Measurements from ENCODE around the gene LRRC15.
A peak's percentile ranks its signal among the peaks of the same experiment; 100 is the strongest.

LRRC15 gene

GRCh38 chr3:194357681-194358080 lies 11.9 kb downstream of the LRRC15 start:
- no peak for DNase-seq

GRCh38 chr3:194355379-194355778 lies 14.2 kb downstream of the LRRC15 start:
- no peak for DNase-seq

- DNase-seq: no peak
Observed at GRCh38 chr3:194354315-194354714, 15.2 kb downstream of the LRRC15 start.

GRCh38 chr3:194352667-194353246 lies 16.8 kb downstream of the LRRC15 start:
- no peak for DNase-seq

- DNase-seq: no peak
Observed at GRCh38 chr3:194351952-194352536, 17.5 kb downstream of the LRRC15 start.

- DNase-seq: no peak
Observed at GRCh38 chr3:194351080-194351672, 18.4 kb downstream of the LRRC15 start, which contains the start of gene CPN2. Gene CPN2, minus strand, starts transcription at chr3:194351328. Its CDS starts 8,626 bp downstream, at chr3:194342702.

- DNase-seq: no peak
Observed at GRCh38 chr3:194350726-194351071, 18.8 kb downstream of the LRRC15 start.

GRCh38 chr3:194348354-194348753 lies 21.2 kb downstream of the LRRC15 start:
- DNase-seq: no peak

GRCh38 chr3:194346621-194347020 lies 22.9 kb downstream of the LRRC15 start:
- DNase-seq: no peak

- no peak for DNase-seq
Observed at GRCh38 chr3:194346035-194346434, 23.5 kb downstream of the LRRC15 start.

GRCh38 chr3:194344012-194344411 lies 25.5 kb downstream of the LRRC15 start:
- peak; percentile 65 for DNase-seq

- DNase-seq: no peak
Observed at GRCh38 chr3:194343561-194343893, 26.0 kb downstream of the LRRC15 start.

GRCh38 chr3:194342861-194343560 lies 26.5 kb downstream of the LRRC15 start:
- DNase-seq: no peak

- no peak for DNase-seq
Observed at GRCh38 chr3:194340757-194341400, 28.7 kb downstream of the LRRC15 start.

- no peak for DNase-seq
Observed at GRCh38 chr3:194339840-194340239, 29.7 kb downstream of the LRRC15 start.

- DNase-seq: no peak
Observed at GRCh38 chr3:194339356-194339755, 30.2 kb downstream of the LRRC15 start.

GRCh38 chr3:194337965-194338753 lies 31.4 kb downstream of the LRRC15 start:
- DNase-seq: no peak

GRCh38 chr3:194336601-194337355 lies 32.8 kb downstream of the LRRC15 start:
- no peak for DNase-seq

GRCh38 chr3:194333981-194334320 lies 35.6 kb downstream of the LRRC15 start:
- no peak for DNase-seq

GRCh38 chr3:194333212-194333980 lies 36.1 kb downstream of the LRRC15 start:
- DNase-seq: peak; percentile 86

- no peak for DNase-seq
Observed at GRCh38 chr3:194332858-194333211, 36.7 kb downstream of the LRRC15 start.
